GM23248 (cell line): ENCODE results near the gene TPH1. TPM values are rescaled to one million over a fixed set of nuclear protein-coding genes. Genes with fewer than 3 reads are reported as not detected.

Experiments
- DNase-seq: peaks from one replicate; pipeline ENCODE4 v3.0.0-alpha.2; 2015
- H2AFZ ChIP-seq: fragments of 200-600 bp; sonication (generic); 2 replicates; pipeline ENCODE4 v1.6.1; 2016; ENCODE audit warnings: antibody characterized with exemption
- H3F3A ChIP-seq: fragments of 200-600 bp; sonication (generic); 2 replicates; pipeline ENCODE4 v1.6.1; 2016; ENCODE audit warnings: mild to moderate bottlenecking, antibody characterized with exemption, mixed run types; ENCODE audit not compliant: insufficient read depth
- H3K27ac ChIP-seq: fragments of 200-600 bp; sonication (generic); 2 replicates; pipeline ENCODE4 v1.5.1; 2016; ENCODE audit warnings: mild to moderate bottlenecking
- H3K27me3 ChIP-seq: fragments of 200-600 bp; sonication (generic); replicated peaks from 2 replicates; pipeline ENCODE4 v1.6.1; 2016; ENCODE audit warnings: mild to moderate bottlenecking; ENCODE audit not compliant: insufficient read depth
- H3K36me3 ChIP-seq: fragments of 200-600 bp; sonication (generic); 2 replicates; pipeline ENCODE4 v1.6.1; 2016; ENCODE audit warnings: low read depth, mild to moderate bottlenecking
- H3K4me1 ChIP-seq: fragments of 200-600 bp; sonication (generic); 2 replicates; pipeline ENCODE4 v1.6.1; 2016; ENCODE audit warnings: mild to moderate bottlenecking; ENCODE audit not compliant: insufficient read depth
- H3K4me2 ChIP-seq: fragments of 200-600 bp; sonication (generic); one replicate; pipeline ENCODE4 v1.6.1; 2016; ENCODE audit warnings: mild to moderate bottlenecking; ENCODE audit not compliant: unreplicated experiment
- H3K4me3 ChIP-seq: fragments of 200-600 bp; sonication (generic); 2 replicates; pipeline ENCODE4 v1.5.1; 2016; ENCODE audit warnings: mild to moderate bottlenecking
- H3K79me2 ChIP-seq: fragments of 200-600 bp; sonication (generic); 2 replicates; pipeline ENCODE4 v1.6.1; 2016; ENCODE audit warnings: mild to moderate bottlenecking; ENCODE audit not compliant: insufficient read depth
- H3K9ac ChIP-seq: fragments of 200-600 bp; sonication (generic); 2 replicates; pipeline ENCODE4 v1.6.1; 2016; ENCODE audit warnings: mild to moderate bottlenecking
- H3K9me2 ChIP-seq: fragments of 200-600 bp; sonication (generic); 2 replicates; pipeline ENCODE4 v1.6.1; 2016; ENCODE audit warnings: mixed run types, mild to moderate bottlenecking, moderate library complexity; ENCODE audit not compliant: insufficient read depth
- H3K9me3 ChIP-seq: fragments of 200-600 bp; sonication (generic); one replicate; pipeline ENCODE4 v1.6.1; 2017; ENCODE audit warnings: low read depth
- H4K20me1 ChIP-seq: fragments of 200-600 bp; sonication (generic); 2 replicates; pipeline ENCODE4 v1.6.0; 2016; ENCODE audit not compliant: insufficient read depth
- EZH2 ChIP-seq: fragments of 200-600 bp; sonication (generic); IDR thresholded peaks from 2 replicates; pipeline ENCODE4 v1.6.1; 2018; ENCODE audit warnings: antibody characterized with exemption, mild to moderate bottlenecking; ENCODE audit not compliant: insufficient read depth, poor library complexity, severe bottlenecking
- EZH2phosphoT487 ChIP-seq: fragments of 200-600 bp; sonication (generic); IDR thresholded peaks from 2 replicates; pipeline ENCODE4 v1.6.1; 2018; ENCODE audit warnings: antibody characterized with exemption, moderate library complexity, mild to moderate bottlenecking, low read depth; ENCODE audit not compliant: insufficient read depth
- WGBS, 2 experiments: methylation state at CpG; one replicate each; pipeline ENCODE4 v1.1.6; 2015 to 2017; ENCODE audit warnings: low lambda C conversion rate in 2 of 2, low coverage in 1 of 2; ENCODE audit errors: missing lambda C conversion rate in 2 of 2; 5-methylcytosine and 5-hydroxymethylcytosine counted together
- in situ Hi-C: fragments of 300-500 bp; cut with MboI; formaldehyde crosslinking; loops from 2 replicates; pipeline ENCODE4 v1.15.0; 2020
- polyA plus RNA-seq: library from polyadenylated mRNA; unstranded; fragments of >200 nt; fragmentation: Nextera tagmentation; extraction: Ambion mirVana; gene quantifications from 2 replicates; pipeline ENCODE4 v1.2.1, GENCODE V29; 2016
- total RNA-seq: library from RNA; depleted of rRNA; stranded (reverse); fragments of >200 nt; shearing (Covaris generic); gene quantifications from 2 replicates; pipeline ENCODE4 v1.2.3, GENCODE V29; 2014

The TPH1 gene
- total and polyA plus RNA-seq, 2 experiments from 2014 or later: not detected

DNA sequence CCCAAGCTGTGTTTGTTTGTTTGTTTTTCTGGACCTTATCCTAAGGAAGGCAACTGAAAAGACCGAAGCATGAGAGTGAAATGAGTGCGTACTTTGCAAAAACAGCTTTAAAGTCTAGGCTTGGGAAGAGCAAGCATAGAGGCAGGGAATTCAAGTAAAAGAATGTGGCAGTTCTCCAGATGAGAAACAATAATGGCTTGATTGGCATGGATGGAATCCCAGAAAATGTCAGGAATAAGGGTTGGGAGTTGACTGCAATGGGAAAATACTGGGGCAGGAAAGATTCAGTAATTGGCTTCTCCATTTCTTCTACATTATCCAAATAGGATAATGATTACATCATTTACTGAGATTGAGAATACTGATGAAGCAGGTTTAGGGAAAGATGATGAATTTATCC lies 42.3 kb upstream of the TPH1 start:
- 100% methylated on average over 2 of the region's 2 CpGs for WGBS, 2 experiments
- H4K20me1 ChIP-seq: no peaks in the 10 kb centered on the region
- no peaks in the 10 kb centered on the region for H3K79me2 ChIP-seq
- H3K27ac ChIP-seq: no peak overlapping the region
- H3K9me3 ChIP-seq: no peaks in the 10 kb centered on the region
- H2AFZ ChIP-seq: no peak overlapping the region
- H3K9ac ChIP-seq: no peak overlapping the region
- H3K4me1 ChIP-seq: no peaks in the 10 kb centered on the region
- DNase-seq: no peak
- H3K9me2 ChIP-seq: no peaks in the 10 kb centered on the region
- no peaks in the 10 kb centered on the region for H3F3A ChIP-seq
- no peak overlapping the region for H3K4me3 ChIP-seq
- no peaks in the 10 kb centered on the region for H3K27me3 ChIP-seq
- H3K4me2 ChIP-seq: no peak overlapping the region
- no peak for TF ChIP-seq EZH2phosphoT487
- TF ChIP-seq EZH2: no peak
- in situ Hi-C loops: no loop called here
- H3K36me3 ChIP-seq: peaks cover 14% of the 10 kb centered on the region; the same call in 1 of the 2 replicates

DNA sequence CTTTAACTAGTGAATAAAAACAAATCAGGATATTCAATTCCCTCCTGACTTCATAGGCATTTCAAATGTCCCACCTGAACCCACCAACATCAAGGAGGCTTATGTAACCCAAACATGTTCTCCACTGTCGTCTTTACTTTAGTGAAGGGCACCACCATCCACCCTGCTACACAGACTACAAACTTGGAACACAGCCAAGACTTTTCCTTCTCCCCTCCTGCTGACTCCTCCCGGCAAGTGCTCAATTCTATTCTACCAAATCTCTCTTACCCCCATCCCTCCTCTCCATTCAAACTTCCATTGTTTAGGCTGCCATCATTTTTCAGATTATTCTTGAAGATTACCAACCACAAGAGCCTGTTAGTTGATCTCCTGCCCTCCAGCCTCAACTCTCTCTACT lies 35.5 kb upstream of the TPH1 start:
- H3K9ac ChIP-seq: no peak overlapping the region
- no peaks in the 10 kb centered on the region for H3K9me3 ChIP-seq

DNA sequence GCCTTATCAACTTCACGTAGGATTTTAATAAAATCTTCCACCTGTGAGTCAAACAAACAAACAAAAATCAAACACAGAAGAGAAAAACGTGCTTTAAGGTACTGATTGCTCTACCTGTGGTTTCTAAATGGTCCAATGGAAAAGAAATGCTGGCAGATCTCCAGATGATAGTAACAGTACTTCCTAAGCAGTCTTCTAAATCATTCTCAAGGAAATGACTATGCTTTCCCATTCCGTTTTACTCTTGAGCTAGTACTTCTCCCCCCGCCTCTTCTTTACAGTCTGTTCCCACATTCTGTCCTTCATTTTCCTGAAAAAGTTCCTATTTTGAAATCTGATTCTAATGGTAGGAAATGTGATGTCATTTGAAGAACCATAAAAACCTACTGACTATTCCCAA lies 34.4 kb upstream of the TPH1 start:
- Histone ChIP-seq H3K4me1 (no peaks in the 10 kb centered on the region), H3K36me3 (peaks cover 12% of the 10 kb centered on the region; the same call in 1 of the 2 replicates), H3K9ac (no peak overlapping the region), H3K9me3 (no peaks in the 10 kb centered on the region), H3K4me2 (no peak overlapping the region), H3F3A (no peaks in the 10 kb centered on the region), H2AFZ (no peak overlapping the region), H3K79me2 (no peaks in the 10 kb centered on the region), H3K9me2 (no peaks in the 10 kb centered on the region), H3K4me3 (no peak overlapping the region), H3K27ac (no peak overlapping the region), H4K20me1 (no peaks in the 10 kb centered on the region), H3K27me3 (no peaks in the 10 kb centered on the region)
- DNase-seq: no peak
- TF ChIP-seq EZH2phosphoT487 (no peak), EZH2 (no peak)
- WGBS, 2 experiments: 91% methylated on average over 4 of the region's 4 CpGs
- in situ Hi-C loops: no loop called here

More for the DNA sequence above, 35.5 kb upstream of the TPH1 start:
- Histone ChIP-seq H3K79me2 (no peaks in the 10 kb centered on the region), H4K20me1 (no peaks in the 10 kb centered on the region), H3K4me3 (no peak overlapping the region), H3K36me3 (peaks cover 17% of the 10 kb centered on the region; the same call in 1 of the 2 replicates), H3K9me2 (no peaks in the 10 kb centered on the region), H3K4me2 (no peak overlapping the region), H3K27ac (no peak overlapping the region), H2AFZ (no peak overlapping the region), H3K4me1 (no peaks in the 10 kb centered on the region), H3F3A (no peaks in the 10 kb centered on the region), H3K27me3 (no peaks in the 10 kb centered on the region)
- in situ Hi-C loops: no loop called here
- WGBS, 2 experiments: 51 to 64% methylated on average over 2 of the region's 2 CpGs
- DNase-seq: no peak
- TF ChIP-seq EZH2: no peak

DNA sequence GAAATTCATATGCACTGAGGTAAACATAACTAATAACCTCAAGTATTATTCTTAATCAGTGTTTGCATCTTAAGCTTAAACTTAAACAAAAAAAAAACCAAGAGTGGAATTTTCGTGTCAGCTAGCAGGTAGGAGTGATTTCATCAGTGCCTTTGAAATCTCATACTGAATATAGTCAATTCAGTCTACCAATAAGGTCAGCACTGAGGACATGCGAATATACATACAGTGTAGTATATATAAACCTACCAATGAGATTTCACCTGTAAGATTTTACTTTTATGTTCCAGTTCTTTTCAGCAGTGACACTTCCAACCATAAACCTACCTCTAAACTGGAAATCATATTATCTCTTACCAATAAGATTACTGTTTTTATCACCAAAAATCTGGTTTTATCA lies 32.8 kb upstream of the TPH1 start:
- Histone ChIP-seq H3F3A (no peaks in the 10 kb centered on the region), H3K36me3 (peaks cover 9% of the 10 kb centered on the region; the same call in 1 of the 2 replicates), H3K9me2 (no peaks in the 10 kb centered on the region), H2AFZ (no peak overlapping the region), H3K79me2 (no peaks in the 10 kb centered on the region), H3K9me3 (no peaks in the 10 kb centered on the region), H3K27ac (no peak overlapping the region), H4K20me1 (no peaks in the 10 kb centered on the region), H3K4me1 (no peaks in the 10 kb centered on the region), H3K27me3 (no peaks in the 10 kb centered on the region), H3K9ac (no peak overlapping the region), H3K4me3 (no peak overlapping the region), H3K4me2 (no peak overlapping the region)
- WGBS, 2 experiments: 98 to 99% methylated on average over 2 of the region's 2 CpGs
- in situ Hi-C loops: no loop called here
- no peak for DNase-seq
- TF ChIP-seq EZH2phosphoT487 (no peak), EZH2 (no peak)

DNA sequence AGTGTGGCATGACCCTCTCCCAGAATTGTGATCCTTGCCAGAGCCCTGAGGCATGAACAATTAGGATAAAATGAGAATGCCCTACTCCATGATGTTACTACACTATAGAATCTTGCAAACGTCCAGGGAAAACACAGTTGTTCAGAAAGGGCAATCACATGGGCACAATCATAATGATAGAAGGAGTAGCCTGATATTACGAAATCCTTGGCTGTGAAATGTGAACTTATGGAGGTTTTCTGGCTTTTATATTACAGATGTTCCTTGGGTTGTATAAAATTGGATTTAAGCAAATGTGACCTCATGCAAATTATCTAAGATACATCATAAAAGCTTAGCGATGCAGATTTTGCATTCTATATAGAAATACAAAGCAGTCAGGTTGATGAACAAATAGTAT lies 29.4 kb upstream of the TPH1 start:
- no peaks in the 10 kb centered on the region for H3F3A ChIP-seq
- no peak overlapping the region for H3K4me3 ChIP-seq
- no peak overlapping the region for H2AFZ ChIP-seq
- TF ChIP-seq EZH2 (no peak), EZH2phosphoT487 (no peak)
- H3K79me2 ChIP-seq: no peaks in the 10 kb centered on the region
- H3K4me2 ChIP-seq: no peak overlapping the region
- no peaks in the 10 kb centered on the region for H3K36me3 ChIP-seq
- no peak overlapping the region for H3K9ac ChIP-seq
- no peak for DNase-seq
- H3K9me3 ChIP-seq: no peaks in the 10 kb centered on the region
- no peaks in the 10 kb centered on the region for H3K27me3 ChIP-seq
- in situ Hi-C loops: no loop called here
- 72 to 74% methylated on average over 3 of the region's 3 CpGs for WGBS, 2 experiments
- H4K20me1 ChIP-seq: no peaks in the 10 kb centered on the region
- H3K9me2 ChIP-seq: no peaks in the 10 kb centered on the region
- H3K4me1 ChIP-seq: no peaks in the 10 kb centered on the region
- H3K27ac ChIP-seq: no peak overlapping the region
